Astrocyte (in vitro differentiated cells and primary cell): ENCODE measurements around the gene SLC38A9. TPM values are rescaled to one million over a fixed set of nuclear protein-coding genes. Genes with fewer than 3 reads are reported as not detected.

ENCODE experiments used
- DNase-seq: peaks from one replicate; pipeline ENCODE4 v3.0.0-alpha.2; 2010; ENCODE audit warnings: low read depth
- FAIRE-seq: peaks from 2 replicates; lab custom pipeline; 2011; peaks lifted over from hg19 to GRCh38; lab: Jason Lieb, UNC
- H2AFZ ChIP-seq: 2 replicates; pipeline ENCODE4 v1.6.0; 2012; ENCODE audit warnings: low read depth, low read length, inconsistent platforms
- H3K27ac ChIP-seq: 2 replicates; pipeline ENCODE4 v1.5.1; 2011; ENCODE audit warnings: low read depth, low read length, inconsistent platforms
- H3K27me3 ChIP-seq: 2 replicates; pipeline ENCODE4 v1.6.0; 2011; ENCODE audit warnings: low read length, inconsistent platforms; ENCODE audit not compliant: insufficient read depth
- H3K36me3 ChIP-seq: 2 replicates; pipeline ENCODE4 v1.5.1; 2011; ENCODE audit warnings: low read length, inconsistent platforms; ENCODE audit not compliant: insufficient read depth
- H3K4me1 ChIP-seq: 2 replicates; pipeline ENCODE4 v1.5.1; 2011; ENCODE audit warnings: low read length, inconsistent platforms; ENCODE audit not compliant: insufficient read depth
- H3K4me2 ChIP-seq: 2 replicates; pipeline ENCODE4 v1.6.0; 2012; ENCODE audit warnings: low read length, inconsistent platforms
- H3K4me3 ChIP-seq: 2 replicates; pipeline ENCODE4 v1.5.1; 2011; ENCODE audit warnings: low read depth, mild to moderate bottlenecking, low read length, inconsistent platforms; ENCODE audit not compliant: insufficient read depth
- H3K79me2 ChIP-seq: 2 replicates; pipeline ENCODE4 v1.6.0; 2012; ENCODE audit warnings: mild to moderate bottlenecking, low read length, inconsistent platforms; ENCODE audit not compliant: insufficient read depth
- H3K9ac ChIP-seq: 2 replicates; pipeline ENCODE4 v1.6.0; 2012; ENCODE audit warnings: mild to moderate bottlenecking, low read length, inconsistent platforms
- H3K9me3 ChIP-seq: 2 replicates; pipeline ENCODE4 v1.5.1; 2012; ENCODE audit warnings: low read depth, mild to moderate bottlenecking, low read length, inconsistent platforms; ENCODE audit not compliant: insufficient read depth
- H4K20me1 ChIP-seq: 2 replicates; pipeline ENCODE4 v1.6.0; 2012; ENCODE audit warnings: low read length, inconsistent platforms; ENCODE audit not compliant: insufficient read depth
- H3K27ac Mint-ChIP-seq: one replicate; pipeline ENCODE4 v1.8.0; 2021; ENCODE audit warnings: mild to moderate bottlenecking, mixed read lengths; ENCODE audit not compliant: unreplicated experiment
- H3K27me3 Mint-ChIP-seq: one replicate; pipeline ENCODE4 v1.8.0; 2021; ENCODE audit warnings: low read depth, mixed read lengths; ENCODE audit not compliant: unreplicated experiment
- H3K36me3 Mint-ChIP-seq: one replicate; pipeline ENCODE4 v1.8.0; 2021; ENCODE audit warnings: low read depth, mixed read lengths; ENCODE audit not compliant: unreplicated experiment
- H3K4me1 Mint-ChIP-seq: one replicate; pipeline ENCODE4 v1.8.0; 2021; ENCODE audit warnings: low read depth, mixed read lengths; ENCODE audit not compliant: unreplicated experiment
- H3K4me3 Mint-ChIP-seq: one replicate; pipeline ENCODE4 v1.8.0; 2021; ENCODE audit warnings: mild to moderate bottlenecking, moderate library complexity, mixed read lengths; ENCODE audit not compliant: unreplicated experiment
- H3K9me3 Mint-ChIP-seq: one replicate; pipeline ENCODE4 v1.8.0; 2021; ENCODE audit warnings: mild to moderate bottlenecking, mixed read lengths; ENCODE audit not compliant: unreplicated experiment
- CTCF ChIP-seq: IDR thresholded peaks from 2 replicates; pipeline ENCODE4 v1.5.1; 2011; ENCODE audit warnings: low read depth, mild to moderate bottlenecking, inconsistent platforms, low read length, moderate library complexity; ENCODE audit not compliant: insufficient read depth
- EZH2 ChIP-seq: IDR thresholded peaks from 2 replicates; pipeline ENCODE4 v1.6.1; 2012; ENCODE audit warnings: mild to moderate bottlenecking, low read length, inconsistent platforms; ENCODE audit not compliant: insufficient read depth
- total RNA-seq: library from RNA; stranded (reverse); gene quantifications from 2 replicates; pipeline ENCODE4 v1.2.1, GENCODE V29; 2021

Gene SLC38A9
- total RNA-seq, 1 donor from 2014 or later = 30.0 TPM

GRCh38 chr5:55591686-55592085 is 120.4 kb downstream of the SLC38A9 start:
- no peak overlapping the region for H3K4me3 ChIP-seq
- no peak overlapping the region for H3K4me2 ChIP-seq
- Mint-ChIP-seq H3K27ac (no peak overlapping the region), H3K36me3 (no peaks in the 10 kb centered on the region), H3K4me1 (peaks cover 8% of the 10 kb centered on the region), H3K9me3 (peaks cover 2% of the 10 kb centered on the region), H3K4me3 (no peak overlapping the region), H3K27me3 (no peaks in the 10 kb centered on the region)
- no peaks in the 10 kb centered on the region for H3K36me3 ChIP-seq
- H3K27ac ChIP-seq = no peak overlapping the region
- FAIRE-seq (no peak), DNase-seq (no peak)
- H4K20me1 ChIP-seq = no peaks in the 10 kb centered on the region
- H3K27me3 ChIP-seq = no peaks in the 10 kb centered on the region
- no peak overlapping the region for H3K9ac ChIP-seq
- H3K79me2 ChIP-seq = no peaks in the 10 kb centered on the region
- no peak for TF ChIP-seq EZH2
- no peak for TF ChIP-seq CTCF
- H3K9me3 ChIP-seq = no peaks in the 10 kb centered on the region
- no peaks in the 10 kb centered on the region for H3K4me1 ChIP-seq
- no peak overlapping the region for H2AFZ ChIP-seq

DNA sequence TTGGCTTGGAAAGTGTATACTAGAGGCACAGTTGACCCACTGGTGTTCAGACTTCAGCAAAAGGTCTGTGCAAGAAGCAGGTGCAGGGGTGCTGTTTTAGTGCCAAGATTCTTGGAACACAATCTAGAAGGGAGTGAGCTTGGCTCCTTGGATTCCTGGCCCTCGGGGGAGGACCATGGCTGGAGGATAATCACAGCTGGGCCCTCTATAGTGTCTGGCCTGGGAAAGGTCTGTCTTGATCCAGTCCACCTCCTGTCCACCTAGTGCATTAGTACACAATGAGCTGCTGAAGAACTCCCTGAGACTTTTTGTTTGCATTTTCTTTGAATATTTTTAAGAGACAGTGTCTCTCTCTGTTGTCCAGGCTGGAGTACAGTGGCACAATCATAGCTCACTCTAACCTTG is 126.9 kb downstream of the SLC38A9 start:
- no peaks in the 10 kb centered on the region for H3K36me3 Mint-ChIP-seq
- H3K27ac ChIP-seq = no peak overlapping the region
- TF ChIP-seq CTCF (no peak), EZH2 (no peak)
- no peaks in the 10 kb centered on the region for H4K20me1 ChIP-seq
- H3K79me2 ChIP-seq = no peaks in the 10 kb centered on the region
- no peak overlapping the region for H3K4me2 ChIP-seq
- H3K36me3 ChIP-seq = no peaks in the 10 kb centered on the region
- H3K27ac Mint-ChIP-seq = no peak overlapping the region
- H3K9me3 ChIP-seq = no peaks in the 10 kb centered on the region
- peaks cover 4% of the 10 kb centered on the region for H3K4me1 Mint-ChIP-seq
- no peak for FAIRE-seq
- DNase-seq = no peak
- no peaks in the 10 kb centered on the region for H3K4me1 ChIP-seq
- no peak overlapping the region for H3K9ac ChIP-seq
- H3K27me3 Mint-ChIP-seq = no peaks in the 10 kb centered on the region
- no peaks in the 10 kb centered on the region for H3K9me3 Mint-ChIP-seq
- H3K4me3 Mint-ChIP-seq = no peak overlapping the region
- no peak overlapping the region for H3K4me3 ChIP-seq
- no peak overlapping the region for H2AFZ ChIP-seq
- H3K27me3 ChIP-seq = no peaks in the 10 kb centered on the region

DNA sequence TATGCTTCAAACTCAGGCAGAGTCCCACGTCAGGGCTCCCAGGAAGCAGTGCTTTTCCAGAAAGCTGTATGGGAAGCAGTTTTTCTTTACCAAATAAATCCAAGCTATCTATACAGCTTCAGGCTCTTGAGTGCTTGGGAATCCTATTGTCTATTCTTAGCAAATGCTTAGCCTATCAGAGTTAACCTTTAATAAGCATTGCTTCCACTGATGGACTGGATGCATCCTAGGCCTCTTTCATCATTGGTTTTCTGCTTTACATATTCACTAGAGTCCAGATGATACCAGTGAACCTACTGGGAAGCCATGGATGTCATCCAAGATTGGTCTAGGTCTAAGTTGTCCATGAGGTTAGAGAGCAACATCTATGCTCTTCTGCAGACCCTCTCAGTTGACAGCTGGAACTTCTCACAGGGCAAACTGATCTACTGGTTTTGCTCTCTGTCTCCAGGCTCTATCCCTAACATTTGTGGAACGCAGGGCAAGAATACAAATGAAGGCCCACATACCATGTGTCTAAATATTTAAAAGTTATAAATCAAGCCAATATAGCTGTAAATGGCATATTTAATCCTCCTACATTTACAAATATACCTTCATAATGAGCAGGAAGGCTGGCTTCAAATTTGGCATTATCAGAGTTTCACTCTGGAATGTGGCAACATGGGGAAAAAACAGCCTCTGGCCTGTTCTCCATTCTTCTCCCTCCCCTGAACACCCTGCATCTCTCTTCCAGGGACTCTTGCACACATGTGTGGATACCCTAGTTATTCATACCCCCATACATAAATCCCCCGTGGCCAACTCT is 127.5 kb downstream of the SLC38A9 start:
- H3K9me3 ChIP-seq = no peaks in the 10 kb centered on the region
- Mint-ChIP-seq H3K4me3 (no peak overlapping the region), H3K36me3 (no peaks in the 10 kb centered on the region), H3K9me3 (no peaks in the 10 kb centered on the region), H3K27ac (no peak overlapping the region), H3K27me3 (no peaks in the 10 kb centered on the region), H3K4me1 (peaks cover 4% of the 10 kb centered on the region)
- no peak overlapping the region for H2AFZ ChIP-seq
- H3K4me3 ChIP-seq = no peak overlapping the region
- TF ChIP-seq CTCF (no peak), EZH2 (no peak)
- FAIRE-seq = no peak
- no peaks in the 10 kb centered on the region for H4K20me1 ChIP-seq
- no peaks in the 10 kb centered on the region for H3K36me3 ChIP-seq
- H3K79me2 ChIP-seq = no peaks in the 10 kb centered on the region
- no peak overlapping the region for H3K27ac ChIP-seq
- H3K27me3 ChIP-seq = no peaks in the 10 kb centered on the region
- H3K9ac ChIP-seq = no peak overlapping the region
- no peaks in the 10 kb centered on the region for H3K4me1 ChIP-seq
- H3K4me2 ChIP-seq = no peak overlapping the region
- no peak for DNase-seq
